ENCODE results near the gene VPS8.

VPS8 gene

DNA sequence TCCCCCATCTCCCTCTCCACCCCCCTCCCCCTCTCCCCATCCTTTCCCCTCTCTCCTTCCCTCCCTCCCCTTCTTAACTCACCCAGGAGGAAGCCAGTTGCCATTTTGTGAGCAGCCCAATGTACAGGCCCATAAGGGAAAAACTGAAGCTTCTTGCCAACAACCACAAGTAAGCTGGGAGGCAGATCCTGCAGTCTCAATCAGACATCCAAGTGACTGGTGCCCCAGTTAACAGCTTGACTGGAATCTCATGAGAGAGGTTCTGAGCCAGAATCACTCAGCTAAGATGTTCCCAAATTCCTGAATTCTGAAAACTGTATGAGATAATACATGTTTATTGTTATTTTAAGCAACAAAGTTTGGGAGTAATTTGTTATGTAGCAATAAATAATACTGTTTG lies 250.2 kb downstream of the VPS8 start:
- DNase-seq, result no peak

DNA sequence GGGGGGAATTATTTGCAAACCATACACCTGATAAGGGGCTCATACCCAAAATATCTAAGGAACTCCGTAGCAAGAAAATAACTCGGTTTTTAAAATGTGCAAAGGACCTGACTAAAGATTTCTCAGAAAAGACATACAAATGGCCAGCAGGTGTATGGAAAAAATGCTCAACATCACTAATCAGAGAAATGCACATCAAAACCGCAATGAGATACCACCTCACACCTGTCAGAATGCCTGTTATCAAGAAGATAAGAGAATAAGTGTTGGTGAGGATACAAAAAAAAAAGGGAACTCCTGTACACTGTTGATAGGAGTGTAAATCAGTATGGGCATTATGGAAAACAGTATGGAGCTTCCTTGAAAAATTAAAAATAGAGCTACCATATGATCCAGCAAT lies 251.5 kb downstream of the VPS8 start:
- no peak for DNase-seq

DNA sequence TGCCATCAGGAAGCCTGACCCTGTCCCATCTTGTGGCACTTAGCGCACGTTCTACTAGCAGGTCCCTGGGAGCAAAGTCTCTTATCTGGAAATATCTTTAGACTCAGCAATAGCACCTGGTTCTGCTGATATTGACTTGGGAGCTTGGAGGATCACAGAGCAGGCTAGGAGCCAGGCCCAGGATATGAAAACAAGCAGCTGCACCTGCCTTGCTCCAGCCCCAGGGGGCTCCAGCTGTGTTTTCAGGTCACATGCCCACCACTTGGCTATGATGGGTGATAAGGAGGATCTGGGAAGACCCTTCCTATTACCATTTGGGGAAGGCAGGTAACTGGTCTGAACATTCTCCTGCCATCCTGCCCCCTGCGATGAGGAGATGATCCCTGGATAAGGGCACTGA lies 253.1 kb downstream of the VPS8 start:
- DNase-seq, result no peak

DNA sequence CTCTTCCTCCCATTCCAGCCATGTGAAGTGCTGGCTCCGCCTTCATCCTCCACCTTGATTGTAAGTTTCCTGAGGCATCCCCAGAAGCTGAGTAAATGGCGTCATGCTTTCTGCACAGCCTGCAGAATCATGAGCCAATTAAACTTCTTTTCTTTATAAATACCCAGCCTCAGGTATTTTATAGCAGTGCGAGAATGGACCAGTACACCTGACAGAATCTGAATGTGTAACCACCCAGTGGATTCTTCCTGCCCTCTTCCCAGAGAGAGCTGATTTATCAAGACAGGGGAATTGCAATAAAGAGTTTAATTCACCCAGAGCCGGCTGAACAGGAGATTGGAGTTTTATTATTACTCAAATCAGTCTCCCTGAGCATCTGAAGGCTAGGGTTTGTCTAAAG lies 254.3 kb downstream of the VPS8 start:
- no peak for DNase-seq

DNA sequence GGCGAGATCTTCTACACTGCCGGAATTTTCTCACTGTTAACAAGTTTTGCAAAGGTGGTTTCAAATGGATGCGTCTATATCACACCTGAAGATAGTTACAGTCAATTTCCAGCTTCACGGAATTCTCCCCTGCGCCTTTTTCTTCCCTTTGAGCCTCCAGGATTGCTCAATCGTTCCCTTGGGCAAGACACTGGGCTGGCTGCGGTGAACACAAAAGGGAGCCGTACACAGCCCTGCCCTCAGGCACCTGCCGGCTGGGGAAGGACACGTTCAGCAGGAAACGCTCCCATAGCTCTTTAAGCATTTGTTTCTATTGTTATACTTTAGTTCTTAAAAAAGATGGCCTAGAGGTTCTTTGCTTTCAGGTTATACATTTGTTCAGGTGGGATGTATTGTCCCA lies 255.2 kb downstream of the VPS8 start:
- no peak for DNase-seq

DNA sequence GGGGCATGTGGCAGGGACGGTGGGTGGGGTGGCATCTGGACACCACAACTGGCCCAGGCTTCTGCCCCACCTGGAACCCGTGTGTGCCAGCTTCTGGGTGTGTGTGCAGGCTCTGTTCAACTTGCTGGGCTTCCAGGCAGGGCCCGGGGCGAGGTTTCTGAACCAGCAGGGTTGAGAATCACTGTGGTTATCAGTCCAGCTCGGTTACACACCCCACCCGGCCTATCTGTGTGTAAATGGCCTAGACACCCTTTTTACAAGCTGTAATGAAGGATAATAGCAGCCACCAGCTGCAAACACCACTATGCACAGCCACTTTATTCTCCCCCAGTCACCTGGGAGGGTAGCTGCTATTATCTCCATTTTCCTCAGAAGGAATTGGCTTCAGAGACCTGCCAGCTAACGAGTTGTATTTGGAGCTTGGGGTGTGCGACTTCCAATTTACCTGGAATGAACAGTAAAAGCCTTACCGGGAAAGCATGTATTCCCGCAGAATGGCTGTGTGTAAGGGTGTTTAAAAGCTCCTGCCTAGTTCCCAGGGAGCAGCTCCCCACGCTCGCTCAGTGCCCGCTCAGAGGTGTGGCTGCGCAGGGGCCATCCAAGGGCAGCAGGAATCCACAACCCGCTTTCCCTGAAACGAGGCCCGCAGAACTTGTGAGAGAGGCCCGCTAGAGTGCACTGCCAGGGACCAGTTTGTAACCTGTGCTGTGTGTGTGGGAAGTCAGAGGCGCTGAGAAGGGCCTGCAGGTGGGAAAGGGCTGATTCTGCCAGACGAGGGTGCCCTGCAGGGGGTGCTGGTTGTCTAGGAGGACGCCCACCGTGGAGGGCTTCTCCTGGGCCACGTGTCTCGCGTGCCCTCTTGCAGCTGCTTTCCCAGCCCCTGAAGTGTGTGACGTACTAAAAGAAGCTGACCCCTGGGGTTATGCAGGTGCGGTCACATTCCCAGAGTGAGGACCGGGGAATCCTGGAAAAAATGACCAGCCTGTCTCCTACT lies 257.4 kb downstream of the VPS8 start:
- no peak for DNase-seq

DNA sequence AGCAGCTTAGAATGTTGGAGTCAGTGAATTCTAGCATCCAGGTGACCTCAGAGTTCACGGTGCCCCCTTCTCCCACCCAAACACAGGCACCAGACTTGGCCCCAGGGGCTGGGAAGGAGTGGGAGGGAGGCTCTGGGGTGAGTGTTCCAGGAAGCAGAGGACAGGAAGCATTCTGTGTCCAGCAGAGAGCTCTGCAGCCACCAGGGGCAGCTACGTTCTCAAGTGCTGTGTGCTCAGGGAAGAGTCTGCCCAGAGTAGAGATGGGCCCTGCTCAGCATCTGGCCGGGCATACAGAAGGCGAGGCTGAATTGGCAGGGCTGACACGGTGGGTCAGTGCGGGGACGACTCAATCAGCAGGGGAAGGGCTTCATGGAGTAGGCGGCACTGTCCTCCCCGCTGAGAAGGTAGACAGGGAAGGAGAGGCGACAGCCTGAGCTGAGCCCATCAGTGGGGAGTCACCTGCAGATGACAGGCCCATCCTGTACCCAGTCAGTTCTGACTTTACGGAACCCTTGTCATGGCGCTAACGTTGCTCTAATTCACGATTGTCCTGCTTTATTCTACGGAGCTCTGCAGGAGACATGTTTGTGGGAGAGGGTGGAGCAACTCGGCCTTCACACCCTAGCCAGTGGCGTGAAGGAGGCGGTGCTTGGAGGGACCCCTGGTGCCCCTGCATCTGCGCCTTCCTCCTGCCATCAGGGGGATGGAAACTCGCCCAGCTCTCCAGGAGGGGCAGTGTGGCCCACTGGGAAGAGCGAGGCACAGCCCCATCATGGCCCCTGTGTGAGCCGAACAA lies 258.7 kb downstream of the VPS8 start:
- no peak for DNase-seq

DNA sequence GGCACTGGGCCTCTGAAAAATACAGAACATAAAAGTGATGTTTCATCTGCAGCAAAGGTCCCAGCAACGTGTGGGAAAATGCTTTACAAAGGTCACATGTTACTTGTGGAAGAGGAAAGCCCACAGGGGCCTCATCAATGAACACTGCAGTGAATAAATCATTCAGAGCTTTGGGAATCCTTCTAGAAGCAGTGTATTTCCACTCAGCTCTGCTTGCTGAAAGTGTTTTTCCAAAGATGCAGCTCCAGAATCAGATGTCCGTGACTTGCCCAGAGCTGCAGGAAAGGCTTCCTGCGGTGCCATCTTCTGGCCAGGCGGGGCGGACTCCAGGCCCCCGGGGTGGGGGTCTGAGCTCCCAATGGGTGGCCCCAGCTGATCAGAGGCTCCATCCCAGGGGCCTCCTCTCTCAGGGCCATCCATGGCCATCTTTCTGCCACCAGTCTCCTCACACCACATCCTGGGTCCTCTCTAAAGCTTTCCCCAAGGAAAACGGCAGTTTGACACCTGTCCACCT lies 259.4 kb downstream of the VPS8 start:
- DNase-seq, result no peak

DNA sequence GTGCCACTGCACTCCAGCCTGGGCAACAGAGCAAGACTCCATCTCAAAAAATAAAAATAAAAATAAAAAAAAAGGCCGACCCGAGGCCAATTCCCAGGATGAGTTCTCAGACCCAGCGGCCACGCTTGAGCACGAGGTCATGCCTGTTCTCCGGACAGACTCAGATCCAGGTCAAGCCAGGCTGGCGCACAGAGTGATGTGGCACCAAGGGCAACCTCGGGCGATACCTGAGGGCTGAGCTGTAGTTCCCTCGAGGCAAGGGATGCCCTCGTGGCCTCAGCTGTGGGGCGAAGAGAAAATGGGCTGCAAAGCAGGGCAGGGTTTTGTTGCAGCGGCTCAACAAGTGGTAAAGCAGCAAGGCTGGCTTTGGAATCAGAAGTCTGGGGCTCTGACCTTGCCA lies 263.6 kb downstream of the VPS8 start:
- DNase-seq, result no peak

DNA sequence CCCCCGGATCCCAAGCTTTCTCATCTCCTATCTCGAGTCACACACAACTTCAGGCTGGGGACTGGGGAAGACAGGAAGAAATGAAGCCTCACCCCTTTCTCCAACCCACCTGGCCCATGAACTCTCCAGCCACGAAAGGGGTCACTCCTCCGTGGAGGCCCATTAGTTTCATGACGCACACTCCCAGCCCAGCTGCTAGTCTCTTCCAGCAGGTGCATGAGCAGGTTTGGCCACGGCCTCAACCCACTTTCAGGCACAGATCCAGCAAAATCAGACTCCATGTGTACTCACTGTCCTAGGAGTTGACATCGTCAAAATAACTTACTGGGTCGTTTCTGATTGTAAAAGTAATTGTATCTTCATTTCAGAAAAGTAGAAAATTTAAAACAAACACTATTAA lies 264.3 kb downstream of the VPS8 start:
- no peak for DNase-seq

DNA sequence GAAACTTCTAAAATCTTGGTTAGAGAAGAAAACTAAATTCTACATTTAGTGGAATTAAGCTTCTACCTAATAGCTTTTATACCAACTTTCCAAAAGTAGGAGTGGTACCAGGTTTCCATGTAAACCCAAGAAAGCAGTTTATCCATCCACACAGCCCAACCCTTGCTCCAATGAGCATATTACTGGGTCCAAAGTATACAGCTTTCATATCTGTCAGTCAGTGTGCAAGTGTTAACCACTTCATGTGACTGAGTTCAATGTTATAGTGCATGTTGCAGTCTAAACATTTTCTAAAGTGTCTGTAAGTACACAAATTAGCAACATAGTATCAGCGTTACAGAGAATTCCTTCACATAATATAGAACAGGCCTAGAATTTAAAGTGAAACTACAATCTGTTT lies 267.7 kb downstream of the VPS8 start:
- no peak for DNase-seq

DNA sequence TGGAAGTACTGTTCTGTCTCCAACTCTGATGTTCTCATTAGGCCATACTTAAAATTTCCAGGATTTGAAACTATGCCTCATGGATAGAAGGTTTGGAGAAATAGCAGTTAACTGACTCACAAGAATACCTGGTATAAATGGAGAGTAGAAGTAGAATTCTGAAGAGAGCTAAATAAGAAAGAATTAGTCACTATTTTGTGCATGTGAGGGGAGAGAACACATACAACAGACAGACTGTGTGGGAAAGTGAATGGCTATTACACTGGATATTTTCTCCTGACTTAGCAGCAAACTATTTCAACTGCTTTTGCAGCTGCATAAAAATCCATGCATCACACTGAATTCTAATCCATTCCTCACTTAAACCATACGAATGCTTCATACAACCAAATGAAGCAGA lies 269.6 kb downstream of the VPS8 start:
- no peak for DNase-seq

DNA sequence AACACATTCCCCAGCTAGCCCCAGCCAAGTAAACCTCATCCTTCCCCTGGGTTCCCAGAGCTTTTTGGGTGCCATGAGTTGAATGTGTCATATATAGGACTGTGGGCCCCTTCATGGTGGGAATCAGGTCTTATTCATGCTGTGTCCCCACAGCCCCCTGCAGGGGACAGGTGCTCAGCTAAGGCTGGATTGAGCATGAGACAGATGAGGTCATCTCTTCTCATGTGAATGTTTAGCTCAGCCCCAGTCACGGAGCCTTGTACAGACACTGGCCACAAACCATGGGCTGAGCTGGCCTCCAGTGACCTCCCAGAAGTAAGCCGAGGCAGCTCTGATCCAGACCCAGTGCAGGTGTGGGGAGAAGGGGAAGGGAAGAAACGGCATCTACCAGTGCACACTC lies 270.2 kb downstream of the VPS8 start:
- DNase-seq, result no peak

DNA sequence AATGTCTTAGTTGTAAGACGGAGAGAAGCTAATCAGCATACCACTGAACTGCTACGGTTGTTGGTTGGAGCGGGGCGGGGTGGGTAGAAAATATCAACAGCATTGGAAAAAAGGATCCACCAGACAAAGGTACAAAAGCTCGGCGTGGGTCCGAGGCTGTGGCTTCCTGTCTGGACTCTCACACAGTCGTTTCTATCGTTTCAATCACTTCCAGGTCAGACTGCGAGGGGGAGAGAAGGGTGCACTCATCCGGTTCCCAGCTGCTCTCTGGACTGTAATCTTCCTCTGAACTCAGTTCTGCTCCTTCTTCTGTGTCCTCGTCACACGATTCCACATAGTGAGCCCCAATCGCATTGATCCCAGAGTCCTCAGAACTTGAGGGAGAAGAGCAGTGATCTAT lies 270.9 kb downstream of the VPS8 start:
- no peak for DNase-seq

DNA sequence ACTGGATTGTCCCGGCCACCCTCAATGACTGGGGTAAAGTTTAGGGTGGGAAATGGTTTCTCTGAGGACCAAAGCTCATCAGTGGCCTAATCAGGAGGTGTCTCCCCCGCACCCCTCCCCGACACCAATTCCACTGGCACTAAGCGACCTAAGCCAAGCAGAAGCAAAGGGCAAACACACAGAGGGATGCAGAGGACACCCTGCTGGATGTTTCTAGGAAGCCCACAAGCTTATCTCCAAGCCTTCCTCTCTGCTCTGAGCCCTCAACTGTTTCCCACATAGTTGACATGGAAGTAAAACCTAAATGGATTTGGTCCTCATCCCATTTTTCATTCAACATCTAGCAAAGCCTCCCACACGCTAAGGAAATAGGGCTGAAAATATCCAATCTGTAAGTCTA lies 272.4 kb downstream of the VPS8 start:
- no peak for DNase-seq

DNA sequence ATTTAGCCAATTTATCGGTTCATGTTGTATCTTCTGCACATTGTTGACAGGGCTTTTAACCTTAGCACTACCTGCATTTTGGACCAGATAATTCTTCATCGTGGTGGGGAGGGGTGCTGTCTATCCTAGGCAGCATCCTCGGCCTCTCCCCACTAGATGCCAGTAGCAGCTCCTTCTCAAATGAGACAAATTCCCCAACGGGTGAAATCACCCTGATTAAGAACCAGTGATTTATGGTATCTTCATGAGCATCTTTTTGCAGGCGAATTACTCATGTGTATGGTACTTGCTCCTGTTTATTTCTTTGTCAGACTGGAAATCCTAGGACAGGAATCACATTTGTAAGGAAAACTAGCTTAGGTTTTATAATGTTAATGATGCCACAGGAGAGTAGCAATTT lies 272.9 kb downstream of the VPS8 start:
- DNase-seq, result no peak

DNA sequence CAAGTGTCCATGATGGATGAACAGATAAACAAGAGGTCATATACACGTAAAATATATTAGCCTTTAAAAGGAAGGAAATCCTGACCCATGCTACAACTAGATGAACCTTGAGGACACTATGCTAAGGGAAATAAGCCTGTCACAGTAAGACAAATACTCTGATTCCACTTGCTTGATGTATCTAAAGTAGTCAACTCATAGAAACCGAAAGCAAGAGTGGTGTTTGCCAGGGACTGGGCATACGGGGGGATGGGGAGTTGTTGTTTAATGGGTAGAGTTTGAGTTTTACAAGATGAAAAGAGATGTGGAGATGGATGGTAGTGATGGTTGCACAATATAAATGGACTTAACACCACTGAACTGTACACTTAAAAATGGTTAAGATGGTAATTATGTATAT lies 275.5 kb downstream of the VPS8 start:
- DNase-seq, result no peak

DNA sequence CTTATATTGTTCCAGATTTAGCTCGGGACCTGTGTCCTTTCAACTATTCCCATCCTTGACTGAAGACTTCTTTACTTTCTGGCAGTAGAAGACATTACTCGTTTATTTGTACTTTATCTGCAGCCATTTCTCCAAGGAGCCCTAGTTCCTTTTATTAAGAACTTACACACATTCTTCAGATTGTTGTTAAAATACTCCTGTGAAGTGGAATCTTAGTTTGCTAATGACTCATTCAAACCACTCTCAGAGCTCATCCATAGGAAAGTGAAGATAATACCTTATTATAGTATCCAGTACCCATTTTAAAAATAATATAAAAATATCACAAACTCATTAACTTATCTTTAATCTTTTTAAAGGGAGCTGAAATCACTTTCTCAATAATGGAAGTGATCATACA lies 277.4 kb downstream of the VPS8 start:
- no peak for DNase-seq

DNA sequence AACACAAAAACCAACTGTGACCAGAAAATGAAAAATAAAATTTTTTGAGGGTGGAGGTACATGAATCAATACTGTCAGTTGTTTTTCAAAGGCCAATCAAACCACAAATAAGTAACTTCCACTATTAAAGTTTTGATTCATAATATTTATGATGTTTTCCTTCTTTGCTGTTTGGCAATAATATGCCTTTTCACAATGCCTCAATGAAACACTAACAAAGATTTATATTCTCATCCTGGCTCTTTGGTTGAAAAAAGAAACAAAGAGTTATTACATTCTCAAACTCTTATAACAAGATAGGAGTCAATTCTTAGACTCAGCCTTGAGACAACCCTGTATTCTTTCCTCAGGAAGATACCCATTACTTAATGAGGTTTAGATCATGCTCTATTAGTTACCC lies 277.8 kb downstream of the VPS8 start:
- DNase-seq, result no peak

DNA sequence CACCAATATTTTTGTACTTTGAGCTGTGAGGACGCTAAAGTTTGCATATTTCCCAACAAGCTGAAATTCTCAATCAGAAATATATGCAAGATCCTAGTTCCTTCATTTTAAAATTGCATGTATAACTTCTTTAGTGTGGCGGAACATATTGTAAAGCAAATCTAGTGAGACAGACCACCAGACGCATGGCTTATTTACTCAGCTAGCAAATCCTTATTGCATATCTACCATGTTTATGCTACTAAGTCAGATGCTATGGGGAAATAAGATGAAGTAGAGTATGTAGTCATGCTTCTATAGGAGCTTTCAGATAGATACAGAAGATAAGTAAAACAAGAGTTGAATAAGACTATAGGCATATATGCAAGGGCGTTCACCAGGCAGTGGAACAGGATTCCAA lies 278.8 kb downstream of the VPS8 start:
- no peak for DNase-seq

DNA sequence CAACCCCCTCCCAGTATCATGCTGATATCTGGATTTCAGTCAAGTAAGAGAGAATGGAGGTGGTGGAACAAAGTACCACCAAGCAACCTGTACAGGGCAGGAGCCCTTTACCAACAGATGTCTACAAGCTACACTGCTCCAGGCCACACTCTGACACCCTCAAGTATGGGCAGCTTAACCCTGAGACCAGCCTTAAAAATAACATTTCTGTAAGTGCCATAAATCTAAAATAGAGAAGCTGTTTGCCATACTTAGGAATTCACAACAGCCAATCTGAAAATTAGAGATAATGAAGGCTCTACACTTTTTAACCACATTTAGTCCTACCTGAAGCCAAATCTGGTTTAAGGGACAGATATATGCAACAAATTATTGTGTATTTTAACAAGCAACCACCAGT lies 281.1 kb downstream of the VPS8 start:
- no peak for DNase-seq

DNA sequence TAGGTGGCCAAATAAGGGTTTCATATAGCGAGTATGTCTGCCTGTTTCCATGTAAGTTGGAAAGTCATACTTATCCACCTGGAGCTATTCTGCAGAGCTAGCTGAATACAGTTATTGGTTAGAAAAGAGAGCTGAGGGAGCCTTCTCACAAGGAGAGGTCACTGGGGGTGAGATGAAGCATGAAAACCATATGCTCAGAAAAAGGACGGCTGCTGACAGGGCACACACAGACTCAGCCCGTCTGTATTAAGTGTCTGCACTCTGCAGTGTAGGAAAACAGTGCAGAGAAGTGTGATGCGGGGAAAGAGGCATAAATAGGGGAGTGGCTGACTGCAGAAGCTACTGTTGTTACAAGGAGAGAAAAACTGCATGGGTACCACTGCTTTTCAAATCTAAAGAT lies 282.7 kb downstream of the VPS8 start:
- no peak for DNase-seq
